KG1 (cell line): ENCODE measurements around the gene SARDH.

Source experiments
- DNase-seq: peaks from one replicate; lab custom pipeline; 2025; lab: John Stamatoyannopoulos, UW

Gene SARDH

GRCh38 chr9:133647148-133647547, 91.0 kb downstream of the SARDH start:
- no peak for DNase-seq

GRCh38 chr9:133645021-133645765, 93.0 kb downstream of the SARDH start:
- no peak for DNase-seq

- no peak for DNase-seq
These were observed 94.0 kb downstream of the SARDH start for GRCh38 chr9:133643978-133644760.

GRCh38 chr9:133643362-133643755, 94.8 kb downstream of the SARDH start:
- DNase-seq, result no peak

- no peak for DNase-seq
These were observed 95.3 kb downstream of the SARDH start for GRCh38 chr9:133642708-133643361.

GRCh38 chr9:133641861-133642595, 96.1 kb downstream of the SARDH start:
- no peak for DNase-seq

- DNase-seq, result no peak
These were observed 96.8 kb downstream of the SARDH start for GRCh38 chr9:133641396-133641655.

GRCh38 chr9:133640580-133641395, 97.4 kb downstream of the SARDH start:
- no peak for DNase-seq

- no peak for DNase-seq
These were observed 98.0 kb downstream of the SARDH start for GRCh38 chr9:133640160-133640559.

- no peak for DNase-seq
These were observed 98.5 kb downstream of the SARDH start for GRCh38 chr9:133639613-133640012.

GRCh38 chr9:133638711-133639110, 99.4 kb downstream of the SARDH start:
- no peak for DNase-seq

- DNase-seq, result no peak
These were observed 100.1 kb downstream of the SARDH start for GRCh38 chr9:133638076-133638475.

GRCh38 chr9:133637451-133638055, 100.6 kb downstream of the SARDH start:
- no peak for DNase-seq

- DNase-seq, result no peak
These were observed 101.2 kb downstream of the SARDH start for GRCh38 chr9:133636902-133637301.

GRCh38 chr9:133635533-133636531, 102.3 kb downstream of the SARDH start, which contains the start of gene DBH:
Gene DBH, plus strand, starts transcription at chr9:133636363. Its CDS starts 9 bp downstream, at chr9:133636372.
- no peak for DNase-seq

- no peak for DNase-seq
These were observed 103.1 kb downstream of the SARDH start for GRCh38 chr9:133635098-133635497.

GRCh38 chr9:133634081-133634691, 104.0 kb downstream of the SARDH start:
- DNase-seq, result no peak

- no peak for DNase-seq
These were observed 104.5 kb downstream of the SARDH start for GRCh38 chr9:133633681-133634080.
